Measurements from ENCODE around the gene NT5C2.

GRCh38 chr10:103090911-103091310 lies 102.2 kb downstream of the NT5C2 start:
- TF ChIP-seq CTCF (IDR thresholded peaks at IDR 0.05; ENCODE audit: low read length) (no peak), EZH2phosphoT487 (IDR thresholded peaks at IDR 0.05; ENCODE audit: low read length) (no peak)
